Common myeloid progenitor, CD34-positive (primary cell): ENCODE measurements around the gene RASSF5.
"Not testable (repeated sequence)": the region's sequence is repeated elsewhere in the genome, so short reads cannot be mapped to it uniquely, and the experiment has no call there.

Source experiments
- CTCF ChIA-PET: fragments of 350-600 bp; sonication (Branson Sonifier 250); formaldehyde crosslinking; loops from one replicate; lab custom pipeline; 2021; ENCODE audit warnings: antibody characterized with exemption; lab: Charles Lee
- POLR2A ChIA-PET: fragments of 350-600 bp; sonication (Branson Sonifier 250); formaldehyde crosslinking; loops from one replicate; lab custom pipeline; 2021; ENCODE audit warnings: antibody characterized with exemption; lab: Charles Lee
- DNase-seq, 3 donors: peaks; one replicate each; pipeline versions ENCODE4 v3.0.0 to v3.0.0-alpha.2; 2013
- H3K27ac ChIP-seq, 2 experiments: 1 replicate in 1 of 2; 2 replicates in 1 of 2; pipeline ENCODE4 v1.7.0; 2013; ENCODE audit warnings: inconsistent platforms in 2 of 2, low read length in 2 of 2, mild to moderate bottlenecking in 2 of 2, low read depth in 1 of 2, moderate library complexity in 1 of 2; ENCODE audit not compliant: severe bottlenecking in 2 of 2, insufficient read depth in 1 of 2, poor library complexity in 1 of 2
- H3K27me3 ChIP-seq, 5 experiments: replicated peaks in 2 of 5; 1 replicate in 3 of 5; 2 replicates in 2 of 5; pipeline versions ENCODE4 v1.6.1 to v1.7.0; 2013; ENCODE audit warnings: low read length in 4 of 5, mild to moderate bottlenecking in 2 of 5, moderate library complexity in 2 of 5, inconsistent platforms in 1 of 5; ENCODE audit not compliant: insufficient read depth in 5 of 5, control insufficient read depth in 4 of 5
- H3K36me3 ChIP-seq, 4 experiments: 1 replicate in 2 of 4; 2 replicates in 2 of 4; pipeline versions ENCODE4 v1.6.1 to v1.7.0; 2013; ENCODE audit warnings: low read length in 3 of 4, control low read depth in 1 of 4, mild to moderate bottlenecking in 1 of 4; ENCODE audit not compliant: control insufficient read depth in 4 of 4, insufficient read depth in 4 of 4
- H3K4me1 ChIP-seq, 4 experiments: 1 replicate in 3 of 4; 2 replicates in 1 of 4; pipeline versions ENCODE4 v1.6.1 to v1.7.1; 2013; ENCODE audit warnings: low read length in 3 of 4, mild to moderate bottlenecking in 3 of 4, control low read depth in 1 of 4, inconsistent platforms in 1 of 4, moderate library complexity in 1 of 4; ENCODE audit not compliant: control insufficient read depth in 4 of 4, insufficient read depth in 4 of 4; ENCODE audit errors: control extremely low read depth in 1 of 4
- H3K4me3 ChIP-seq, 7 experiments: 1 replicate in 4 of 7; 2 replicates in 3 of 7; pipeline versions ENCODE4 v1.5.1 to v1.7.0; 2013; ENCODE audit warnings: mild to moderate bottlenecking in 7 of 7, low read length in 6 of 7, moderate library complexity in 6 of 7, inconsistent platforms in 2 of 7, low read depth in 2 of 7, control low read depth in 1 of 7; ENCODE audit not compliant: insufficient read depth in 4 of 7, control insufficient read depth in 1 of 7; ENCODE audit errors: extremely low read depth in 1 of 7
- H3K9me3 ChIP-seq, 5 experiments: 1 replicate in 4 of 5; 2 replicates in 1 of 5; pipeline versions ENCODE4 v1.6.1 to v1.7.1; 2013; ENCODE audit warnings: low read length in 4 of 5, mild to moderate bottlenecking in 2 of 5, inconsistent platforms in 1 of 5, low read depth in 1 of 5, moderate library complexity in 1 of 5; ENCODE audit not compliant: control insufficient read depth in 4 of 5, insufficient read depth in 2 of 5; ENCODE audit errors: control extremely low read depth in 1 of 5
- WGBS: methylation state at CpG from one replicate; pipeline ENCODE4 v1.1.5; 2013; ENCODE audit not compliant: insufficient coverage; 5-methylcytosine and 5-hydroxymethylcytosine counted together

Gene RASSF5

DNA sequence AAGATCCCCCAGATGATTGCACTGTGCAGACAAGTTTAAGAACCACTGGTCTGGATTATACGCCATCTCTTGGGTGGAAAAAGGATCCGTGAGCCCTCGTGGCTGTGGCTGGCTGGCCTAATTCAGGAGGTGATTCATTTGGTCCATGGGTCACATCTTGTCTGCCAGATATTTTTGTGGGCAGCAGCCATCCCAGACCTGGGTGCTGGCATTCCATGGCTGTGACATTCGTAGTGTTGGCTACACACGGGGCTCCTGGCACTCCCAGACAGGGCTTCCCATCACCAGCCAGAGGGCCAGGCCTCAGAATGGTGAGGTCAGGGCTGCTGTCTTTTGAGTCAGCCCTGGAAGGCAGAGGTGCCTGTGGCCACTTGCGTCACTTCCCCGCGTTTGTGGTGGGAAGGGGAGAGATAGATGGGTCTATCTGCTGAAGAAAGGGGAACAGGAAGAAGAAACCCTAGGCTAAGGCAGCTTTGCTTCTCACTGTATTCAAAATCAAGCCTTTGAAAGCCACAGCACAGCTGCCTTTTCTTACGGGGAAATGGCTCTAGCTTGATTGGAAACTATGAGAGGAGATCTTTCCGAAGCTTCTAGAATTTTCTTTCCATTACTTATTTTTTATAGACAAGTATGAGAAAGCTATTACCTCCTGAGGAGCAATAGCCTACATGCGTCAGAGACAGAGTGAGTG is 72.6 kb downstream of the RASSF5 start:
- ChIA-PET CTCF (interaction anchor here (0.8 to 19.1 kb wide), 14 partner anchors 20 to 103 kb away, joined by 3 to 395 read pairs (median 4); partner anchors contain the start of gene RASSF5), POLR2A (interaction anchor here (1.1 to 2.5 kb wide), 3 partner anchors 11 to 23 kb away, joined by 4 to 12 read pairs (median 6); no protein-coding TSS in a partner anchor)
- Histone ChIP-seq H3K4me3 (peak overlapping the region in 2 of 7 experiments; percentile 1 to 46), H3K36me3 (peaks cover 3 to 34% (median 13%) of the 10 kb centered on the region in 4 experiments), H3K9me3 (no peaks in the 10 kb centered on the region), H3K4me1 (peaks cover 31 to 83% (median 62%) of the 10 kb centered on the region in 4 experiments), H3K27me3 (no peaks in the 10 kb centered on the region), H3K27ac (peak overlapping the region; percentile 55 to 82)
- WGBS: 38% methylated on average over 9 of the region's 11 CpGs
- peak; percentile 94 to 98 (median 97) for DNase-seq

DNA sequence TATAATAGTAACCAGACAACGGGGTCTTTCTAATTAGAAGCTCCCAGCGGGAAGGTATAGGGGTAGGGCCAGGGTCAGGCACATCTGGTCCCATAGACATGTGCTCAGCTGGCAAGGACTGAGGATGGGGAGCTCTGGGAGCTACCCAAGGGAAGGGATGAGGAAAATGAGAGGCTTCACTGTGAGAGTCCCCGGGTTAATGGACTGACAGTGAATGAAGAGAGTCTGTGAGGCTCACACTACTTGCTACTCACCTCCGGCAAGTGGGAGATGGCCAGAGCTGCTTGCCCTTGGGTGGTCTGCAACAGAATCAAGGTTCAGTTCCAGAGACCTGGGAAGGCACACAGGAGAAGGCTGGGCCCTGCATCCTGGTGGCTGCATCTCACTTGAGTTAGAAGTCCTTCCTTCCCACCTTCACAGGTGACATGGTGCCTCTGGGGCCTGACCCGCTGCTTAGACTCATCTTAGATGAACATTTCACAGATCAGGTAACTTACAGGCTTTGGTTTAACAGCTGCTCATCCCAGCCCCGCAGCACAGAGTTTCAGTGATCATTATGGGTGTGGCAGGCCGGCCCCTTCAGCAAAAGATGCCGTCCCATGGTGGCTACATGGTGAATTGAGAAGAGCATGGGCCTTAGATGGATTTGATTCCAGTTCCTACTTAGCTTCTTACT is 73.2 kb downstream of the RASSF5 start:
- H3K9me3 ChIP-seq: no peaks in the 10 kb centered on the region
- DNase-seq: no peak
- peaks cover 8 to 41% (median 19%) of the 10 kb centered on the region in 4 experiments for H3K36me3 ChIP-seq
- H3K27me3 ChIP-seq: no peaks in the 10 kb centered on the region
- ChIA-PET POLR2A (interaction anchor here (0.8 to 2.5 kb wide), 4 partner anchors 12 to 24 kb away, joined by 3 to 12 read pairs (median 5); no protein-coding TSS in a partner anchor), CTCF (interaction anchor here (0.6 to 19.1 kb wide), 18 partner anchors 20 to 401 kb away, joined by 3 to 395 read pairs (median 4); partner anchors contain the start of gene RASSF5)
- peak overlapping the region in 3 of 7 experiments; percentile 1 to 46 (median 13) for H3K4me3 ChIP-seq
- peak overlapping the region; percentile 14 to 82 for H3K27ac ChIP-seq
- H3K4me1 ChIP-seq: peaks cover 27 to 76% (median 55%) of the 10 kb centered on the region in 4 experiments
- WGBS: 91% methylated on average over 8 of the region's 8 CpGs

DNA sequence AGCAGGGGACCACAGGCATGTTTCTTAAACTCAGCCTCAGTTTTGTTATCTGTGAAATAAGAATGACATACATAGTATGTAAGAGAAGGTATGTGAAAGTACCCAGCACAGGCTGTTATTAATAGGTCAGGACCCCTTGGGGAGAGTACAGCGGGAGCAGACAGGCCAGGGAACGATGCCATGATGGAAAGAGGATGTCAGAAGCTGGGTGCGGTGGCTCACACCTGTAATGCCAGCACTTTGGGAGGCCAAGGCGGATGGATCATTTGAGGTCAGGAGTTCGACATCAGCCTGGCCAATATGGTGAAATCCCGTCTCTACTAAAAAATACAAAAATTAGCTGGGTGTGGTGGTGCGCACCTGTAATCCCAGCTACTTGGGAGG is 73.8 kb downstream of the RASSF5 start:
- CTCF ChIA-PET: interaction anchor here (0.5 to 19.1 kb wide), 13 partner anchors 10 to 1323 kb away, joined by 3 to 395 read pairs (median 5); partner anchors contain the start of gene RASSF5

DNA sequence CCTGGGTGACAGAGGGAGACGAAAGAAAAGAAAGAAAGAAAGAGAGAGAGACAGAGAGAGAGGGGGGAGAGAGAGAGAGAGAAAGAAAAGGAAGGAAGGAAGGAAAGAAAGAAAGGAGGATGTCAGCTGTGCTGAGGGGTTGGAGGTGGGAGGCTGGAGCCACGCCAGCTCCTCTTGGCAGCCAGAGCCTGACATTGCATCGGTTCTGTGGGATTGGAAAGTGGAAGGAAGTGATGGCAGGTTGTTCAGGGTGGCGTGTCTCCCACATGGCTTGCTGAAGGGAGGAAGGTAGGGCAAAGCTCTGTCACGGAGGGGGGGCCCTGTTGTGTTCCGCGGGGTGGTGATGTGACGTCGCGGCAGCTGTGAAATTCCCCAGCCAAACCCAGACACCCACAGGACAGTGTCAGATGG is 74.2 kb downstream of the RASSF5 start:
- Histone ChIP-seq H3K27ac (no peak overlapping the region), H3K4me3 (no peak overlapping the region), H3K4me1 (peaks cover 27 to 66% (median 45%) of the 10 kb centered on the region in 4 experiments), H3K27me3 (no peaks in the 10 kb centered on the region), H3K9me3 (no peaks in the 10 kb centered on the region), H3K36me3 (peaks cover 8 to 51% (median 29%) of the 10 kb centered on the region in 4 experiments)
- 19% methylated on average over 3 of the region's 10 CpGs for WGBS
- POLR2A ChIA-PET: interaction anchor here (0.6 to 2.5 kb wide), 5 partner anchors 18 to 109 kb away, joined by 3 to 12 read pairs (median 3); no protein-coding TSS in a partner anchor
- DNase-seq: peak; percentile 58 to 79 (median 78)
- CTCF ChIA-PET: interaction anchor here (0.5 to 19.1 kb wide), 13 partner anchors 9 to 1323 kb away, joined by 3 to 395 read pairs (median 6); partner anchors contain the start of gene RASSF5

More for the DNA sequence above, 73.8 kb downstream of the RASSF5 start:
- not testable (repeated sequence) for H3K9me3 ChIP-seq, H3K27me3 ChIP-seq, H3K4me3 ChIP-seq, DNase-seq
- 95% methylated on average over 3 of the region's 7 CpGs for WGBS
- POLR2A ChIA-PET: interaction anchor here (0.7 to 2.5 kb wide), 4 partner anchors 18 to 108 kb away, joined by 3 to 12 read pairs (median 4); no protein-coding TSS in a partner anchor
- peaks cover 8 to 46% (median 25%) of the 10 kb centered on the region in 4 experiments for H3K36me3 ChIP-seq
- peak overlapping the region in 1 of 2 experiments; percentile 82 for H3K27ac ChIP-seq
- H3K4me1 ChIP-seq: peaks cover 27 to 71% (median 50%) of the 10 kb centered on the region in 4 experiments

DNA sequence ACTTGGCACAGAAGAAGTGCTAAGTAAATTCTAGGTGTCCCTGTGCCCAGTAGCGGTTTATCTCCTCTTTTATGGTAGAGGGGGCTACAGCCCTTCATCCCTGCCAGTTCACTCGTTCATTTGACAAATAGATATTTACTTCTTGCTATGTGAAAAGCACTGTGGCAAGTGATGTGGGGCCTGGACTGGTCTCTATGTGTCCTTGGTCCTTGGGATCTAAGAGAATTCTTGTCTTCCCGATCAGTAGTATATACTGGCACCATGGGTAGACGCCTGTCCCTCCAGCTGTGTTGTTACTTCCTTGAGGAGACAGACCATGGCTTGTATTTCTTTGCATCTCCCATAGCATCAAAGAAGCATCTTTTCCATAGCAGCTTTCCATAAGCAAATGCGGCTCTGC is 75.2 kb downstream of the RASSF5 start:
- H3K27me3 ChIP-seq: no peaks in the 10 kb centered on the region
- H3K4me1 ChIP-seq: peaks cover 20 to 57% (median 40%) of the 10 kb centered on the region in 4 experiments
- no peak for DNase-seq
- ChIA-PET CTCF (interaction anchor here (1.0 to 19.1 kb wide), 21 partner anchors 10 to 124 kb away, joined by 3 to 395 read pairs (median 10); partner anchors contain the start of genes EIF2D and RASSF5), POLR2A (interaction anchor here (1.2 to 1.7 kb wide), 2 partner anchors 38 to 92 kb away, joined by 3 to 10 read pairs; no protein-coding TSS in a partner anchor)
- peak overlapping the region in 1 of 2 experiments; percentile 39 for H3K27ac ChIP-seq
- H3K36me3 ChIP-seq: peaks cover 13 to 56% (median 39%) of the 10 kb centered on the region in 4 experiments
- H3K9me3 ChIP-seq: no peaks in the 10 kb centered on the region
- no peak overlapping the region for H3K4me3 ChIP-seq
- WGBS: 96% methylated on average over 4 of the region's 5 CpGs

DNA sequence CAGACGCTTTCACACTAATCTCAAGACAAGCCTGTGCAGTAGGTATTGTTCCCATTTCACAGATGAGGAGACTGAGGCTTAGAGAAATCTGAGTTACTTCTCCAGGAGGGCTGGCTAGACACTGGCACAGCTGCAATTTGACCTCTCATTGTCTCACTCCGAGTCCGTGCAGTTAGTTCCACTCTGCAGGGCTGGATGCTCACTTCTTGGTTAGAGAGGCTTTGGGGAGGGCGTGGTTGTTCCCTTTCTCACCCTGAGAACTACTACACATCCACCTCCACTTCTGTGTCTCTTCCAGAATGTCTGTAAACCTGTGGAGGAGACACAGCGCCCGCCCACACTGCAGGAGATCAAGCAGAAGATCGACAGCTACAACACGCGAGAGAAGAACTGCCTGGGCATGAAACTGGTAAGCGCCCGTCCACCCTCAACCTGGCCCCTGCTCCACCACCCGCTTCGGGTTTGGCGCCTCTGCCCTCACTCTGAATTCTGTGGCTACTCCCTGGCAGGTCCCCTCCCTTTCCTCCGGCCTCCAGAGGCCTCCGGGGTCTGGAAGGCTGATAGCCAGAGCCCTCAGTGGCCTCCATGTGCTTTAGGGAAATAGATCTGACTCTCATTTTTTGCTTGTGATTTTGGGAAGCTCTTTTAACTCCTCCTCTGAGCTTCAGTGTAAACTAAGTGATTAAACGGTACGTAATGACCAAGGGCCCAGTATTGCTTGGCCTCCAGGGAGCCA is 75.8 kb downstream of the RASSF5 start:
- Histone ChIP-seq H3K27me3 (no peaks in the 10 kb centered on the region), H3K4me3 (no peak overlapping the region), H3K9me3 (no peaks in the 10 kb centered on the region), H3K4me1 (peaks cover 20 to 51% (median 40%) of the 10 kb centered on the region in 4 experiments), H3K36me3 (peaks cover 13 to 62% (median 44%) of the 10 kb centered on the region in 4 experiments), H3K27ac (no peak overlapping the region)
- ChIA-PET CTCF (interaction anchor here (0.8 to 19.1 kb wide), 25 partner anchors 10 to 124 kb away, joined by 3 to 395 read pairs (median 7); partner anchors contain the start of genes EIF2D and RASSF5), POLR2A (interaction anchor here (0.8 to 1.7 kb wide), 3 partner anchors 25 to 93 kb away, joined by 3 to 10 read pairs (median 3); no protein-coding TSS in a partner anchor)
- DNase-seq: peak in 2 of 3 donors; percentile 15 to 29
- WGBS: 85% methylated on average over 9 of the region's 18 CpGs
